Hypothalamus (tissue), 51 donors: ENCODE data around the gene CLEC3B.
"Not testable (repeated sequence)": the region's sequence is repeated elsewhere in the genome, so short reads cannot be mapped to it uniquely, and the experiment has no call there.

Experiments
- DNase-seq, 51 donors: peaks; one replicate each; lab custom pipeline; 2025; lab: John Stamatoyannopoulos, UW

CLEC3B gene

GRCh38 chr3:45033791-45034190 is 7.7 kb downstream of the CLEC3B start:
- DNase-seq: no peak

- peak in 36 of 51 donors; percentile 10 to 68 (median 38) for DNase-seq
These were observed 8.6 kb downstream of the CLEC3B start for GRCh38 chr3:45034612-45035252.

GRCh38 chr3:45035441-45036301 is 9.6 kb downstream of the CLEC3B start:
- peak in 11 of 51 donors; percentile 13 to 49 (median 20) for DNase-seq

GRCh38 chr3:45037720-45038455 is 11.8 kb downstream of the CLEC3B start:
- peak in 50 of 51 donors; percentile 16 to 92 (median 76) for DNase-seq

GRCh38 chr3:45041666-45042065 is 15.6 kb downstream of the CLEC3B start:
- DNase-seq: no peak

- no peak for DNase-seq
These were observed 16.1 kb downstream of the CLEC3B start for GRCh38 chr3:45042162-45042561.

GRCh38 chr3:45043728-45044299 is 17.7 kb downstream of the CLEC3B start:
- DNase-seq: peak in 1 of 51 donors; percentile 28

GRCh38 chr3:45048244-45048643 is 22.1 kb downstream of the CLEC3B start:
- no peak for DNase-seq

- DNase-seq: no peak
These were observed 23.7 kb downstream of the CLEC3B start for GRCh38 chr3:45049807-45050206.

- no peak for DNase-seq
These were observed 25.6 kb downstream of the CLEC3B start for GRCh38 chr3:45051685-45052084.

GRCh38 chr3:45053805-45054195 is 27.7 kb downstream of the CLEC3B start:
- not testable (repeated sequence) for DNase-seq

GRCh38 chr3:45054196-45054857 is 28.2 kb downstream of the CLEC3B start:
- no peak for DNase-seq

- no peak for DNase-seq
These were observed 28.9 kb downstream of the CLEC3B start for GRCh38 chr3:45055032-45055410.

- no peak for DNase-seq
These were observed 29.5 kb downstream of the CLEC3B start for GRCh38 chr3:45055411-45056143.

- peak in 1 of 51 donors; percentile 27 for DNase-seq
These were observed 30.7 kb downstream of the CLEC3B start for GRCh38 chr3:45056608-45057301.

- no peak for DNase-seq
These were observed 31.5 kb downstream of the CLEC3B start for GRCh38 chr3:45057557-45057956.

GRCh38 chr3:45059132-45059531 is 33.0 kb downstream of the CLEC3B start:
- no peak for DNase-seq

GRCh38 chr3:45060165-45060892 is 34.2 kb downstream of the CLEC3B start:
- DNase-seq: peak in 2 of 51 donors; percentile 6 to 7
